SK-N-SH (cell line): ENCODE data around the gene GSTM1.
"Not testable (repeated sequence)": the region's sequence is repeated elsewhere in the genome, so short reads cannot be mapped to it uniquely, and the experiment has no call there.

Experiments
- CTCF ChIP-seq: fragments of 200-600 bp; sonication (generic); IDR thresholded peaks from 2 replicates; pipeline ENCODE4 v1.6.1; 2017; ENCODE audit warnings: antibody characterized with exemption, mild to moderate bottlenecking, moderate library complexity
- ELF1 ChIP-seq: IDR thresholded peaks from 2 replicates; pipeline ENCODE4 v1.4.0; 2012
- EP300 ChIP-seq, 2 experiments: IDR thresholded peaks; 2 replicates each; pipeline versions ENCODE4 v1.4.0 to v1.6.1; 2012; ENCODE audit warnings: borderline replicate concordance in 1 of 2, low read depth in 1 of 2, low read length in 1 of 2
- MAX ChIP-seq: IDR thresholded peaks from 2 replicates; pipeline ENCODE4 v1.4.0; 2012; ENCODE audit warnings: low read depth

DNA sequence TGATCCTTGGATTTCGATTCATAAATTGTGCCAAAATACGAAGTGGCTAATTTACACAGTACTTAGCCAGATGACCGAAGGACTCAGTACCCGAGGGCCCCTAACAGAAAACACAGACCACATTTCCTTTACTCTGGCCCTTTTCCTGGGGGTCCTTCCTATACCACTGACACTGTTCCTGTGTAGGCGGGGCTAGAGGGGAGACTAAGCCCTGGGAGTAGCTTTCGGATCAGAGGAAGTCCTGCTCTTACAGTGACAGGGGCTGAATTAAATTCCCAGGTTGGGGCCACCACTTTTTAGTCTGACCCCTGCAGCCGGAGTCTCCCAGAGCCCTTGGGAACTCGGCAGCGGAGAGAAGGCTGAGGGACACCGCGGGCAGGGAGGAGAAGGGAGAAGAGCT is 508 bp upstream of the GSTM1 start:
- TF ChIP-seq CTCF; EP300 (IDR thresholded peaks at IDR 0.05; ENCODE audit: borderline replicate concordance in 1 of 2, low read depth in 1 of 2, low read length in 1 of 2); MAX; ELF1: not testable (repeated sequence)
